ENCODE data around the gene DTNBP1. TPM values are rescaled to one million over a fixed set of nuclear protein-coding genes. Genes with fewer than 3 reads are reported as not detected.
"Not testable (repeated sequence)": the region's sequence is repeated elsewhere in the genome, so short reads cannot be mapped to it uniquely, and the experiment has no call there.

The DTNBP1 gene
- polyA plus RNA-seq, 1 donor from 2014 or later = 56.3 TPM

- no peak overlapping the region for H3K4me3 Mint-ChIP-seq
- H3K27me3 Mint-ChIP-seq = peaks cover 13% of the 10 kb centered on the region
- H3K4me1 Mint-ChIP-seq = peaks cover 0 to 2% (median 0%) of the 10 kb centered on the region in 3 donors
- H3K27ac Mint-ChIP-seq = peak overlapping the region in 1 of 3 donors; percentile 39
- H3K36me3 Mint-ChIP-seq = no peaks in the 10 kb centered on the region
- H3K9me3 Mint-ChIP-seq = peaks cover 0 to 4% (median 1%) of the 10 kb centered on the region in 3 donors
These were observed 15.0 kb upstream of the DTNBP1 start for GRCh38 chr6:15677822-15678221.

- Mint-ChIP-seq H3K4me1 (peaks cover 0 to 2% (median 0%) of the 10 kb centered on the region in 3 donors), H3K4me3 (no peak overlapping the region), H3K36me3 (no peaks in the 10 kb centered on the region), H3K27me3 (peaks cover 16% of the 10 kb centered on the region), H3K9me3 (peaks cover 0 to 4% (median 1%) of the 10 kb centered on the region in 3 donors), H3K27ac (no peak overlapping the region)
These were observed 12.8 kb upstream of the DTNBP1 start for GRCh38 chr6:15675536-15676220.

- Mint-ChIP-seq H3K4me1 (peaks cover 0 to 2% (median 0%) of the 10 kb centered on the region in 3 donors), H3K9me3 (peaks cover 0 to 4% (median 1%) of the 10 kb centered on the region in 3 donors), H3K27ac (no peak overlapping the region), H3K4me3 (no peak overlapping the region), H3K36me3 (no peaks in the 10 kb centered on the region), H3K27me3 (peaks cover 16% of the 10 kb centered on the region)
These were observed 12.0 kb upstream of the DTNBP1 start for GRCh38 chr6:15674690-15675386.

- Mint-ChIP-seq H3K27ac (no peak overlapping the region), H3K9me3 (peaks cover 0 to 4% (median 1%) of the 10 kb centered on the region in 3 donors), H3K4me3 (no peak overlapping the region), H3K27me3 (peaks cover 16% of the 10 kb centered on the region), H3K36me3 (no peaks in the 10 kb centered on the region), H3K4me1 (peaks cover 0 to 2% (median 0%) of the 10 kb centered on the region in 3 donors)
These were observed 10.8 kb upstream of the DTNBP1 start for GRCh38 chr6:15673666-15674065.

GRCh38 chr6:15672818-15673217, 10.0 kb upstream of the DTNBP1 start:
- Mint-ChIP-seq H3K27me3 (peaks cover 14% of the 10 kb centered on the region), H3K4me1 (peaks cover 0 to under 1% (median 0%) of the 10 kb centered on the region in 3 donors), H3K27ac (peak overlapping the region in 2 of 3 donors; percentile 39 to 59), H3K4me3 (peak overlapping the region in 1 of 4 donors; percentile 37), H3K36me3 (no peaks in the 10 kb centered on the region), H3K9me3 (peaks cover 0 to 2% (median 1%) of the 10 kb centered on the region in 3 donors)

- Mint-ChIP-seq H3K4me3 (no peak overlapping the region), H3K9me3 (no peaks in the 10 kb centered on the region), H3K4me1 (no peaks in the 10 kb centered on the region), H3K36me3 (no peaks in the 10 kb centered on the region), H3K27me3 (peaks cover 12% of the 10 kb centered on the region), H3K27ac (peak overlapping the region in 1 of 3 donors; percentile 39)
These were observed 9.5 kb upstream of the DTNBP1 start for GRCh38 chr6:15672291-15672690.

GRCh38 chr6:15668918-15669317, 6.1 kb upstream of the DTNBP1 start:
- H3K27me3 Mint-ChIP-seq = peaks cover 7% of the 10 kb centered on the region
- H3K27ac Mint-ChIP-seq = no peak overlapping the region
- peaks cover 0 to 4% (median under 1%) of the 10 kb centered on the region in 3 donors for H3K4me1 Mint-ChIP-seq
- H3K9me3 Mint-ChIP-seq = no peaks in the 10 kb centered on the region
- no peaks in the 10 kb centered on the region for H3K36me3 Mint-ChIP-seq
- H3K4me3 Mint-ChIP-seq = no peak overlapping the region

GRCh38 chr6:15666896-15667295, 4.1 kb upstream of the DTNBP1 start:
- peaks cover 4 to 12% (median 7%) of the 10 kb centered on the region in 3 donors for H3K4me1 Mint-ChIP-seq
- not testable (repeated sequence) for H3K9me3 Mint-ChIP-seq, H3K4me3 Mint-ChIP-seq, H3K36me3 Mint-ChIP-seq, H3K27ac Mint-ChIP-seq, H3K27me3 Mint-ChIP-seq

- Mint-ChIP-seq H3K4me3 (peak overlapping the region in 1 of 4 donors; percentile 70), H3K27me3 (peaks cover 3% of the 10 kb centered on the region), H3K27ac (peak overlapping the region in 1 of 3 donors; percentile 57), H3K4me1 (peaks cover 10 to 20% (median 17%) of the 10 kb centered on the region in 3 donors), H3K36me3 (no peaks in the 10 kb centered on the region), H3K9me3 (no peaks in the 10 kb centered on the region)
These were observed 2.4 kb upstream of the DTNBP1 start for GRCh38 chr6:15665237-15665636.

- peaks cover 1% of the 10 kb centered on the region for H3K36me3 Mint-ChIP-seq
- H3K4me3 Mint-ChIP-seq = peak overlapping the region; percentile 75 to 96 (median 86)
- H3K27ac Mint-ChIP-seq = peak overlapping the region; percentile 89 to 94 (median 91)
- H3K4me1 Mint-ChIP-seq = peaks cover 21 to 30% (median 28%) of the 10 kb centered on the region in 3 donors
- no peaks in the 10 kb centered on the region for H3K9me3 Mint-ChIP-seq
- H3K27me3 Mint-ChIP-seq = peaks cover 3% of the 10 kb centered on the region
These were observed 473 bp upstream of the DTNBP1 start for GRCh38 chr6:15663130-15663871.

GRCh38 chr6:15661853-15662325, 939 bp downstream of the DTNBP1 start:
- H3K27ac Mint-ChIP-seq = peak overlapping the region; percentile 89 to 94 (median 91)
- H3K27me3 Mint-ChIP-seq = peaks cover 3% of the 10 kb centered on the region
- peak overlapping the region; percentile 84 to 96 (median 90) for H3K4me3 Mint-ChIP-seq
- H3K36me3 Mint-ChIP-seq = peaks cover 1% of the 10 kb centered on the region
- peaks cover 34 to 42% (median 39%) of the 10 kb centered on the region in 3 donors for H3K4me1 Mint-ChIP-seq
- H3K9me3 Mint-ChIP-seq = no peaks in the 10 kb centered on the region

GRCh38 chr6:15659181-15659580, 3.6 kb downstream of the DTNBP1 start:
- Mint-ChIP-seq H3K27ac (peak overlapping the region in 2 of 3 donors; percentile 94 to 99), H3K4me3 (peak overlapping the region; percentile 42 to 91 (median 60)), H3K9me3 (no peaks in the 10 kb centered on the region), H3K36me3 (peaks cover 1% of the 10 kb centered on the region), H3K4me1 (peaks cover 43 to 53% (median 44%) of the 10 kb centered on the region in 3 donors), H3K27me3 (peaks cover 3% of the 10 kb centered on the region)

- Mint-ChIP-seq H3K36me3 (peaks cover 1% of the 10 kb centered on the region), H3K27me3 (no peaks in the 10 kb centered on the region), H3K4me1 (peaks cover 44 to 51% (median 48%) of the 10 kb centered on the region in 3 donors), H3K27ac (peak overlapping the region; percentile 85 to 99 (median 94)), H3K4me3 (peak overlapping the region; percentile 42 to 91 (median 60)), H3K9me3 (no peaks in the 10 kb centered on the region)
These were observed 4.6 kb downstream of the DTNBP1 start for GRCh38 chr6:15658181-15658744.

GRCh38 chr6:15657290-15657689, 5.5 kb downstream of the DTNBP1 start:
- Mint-ChIP-seq H3K4me3 (peak overlapping the region in 2 of 4 donors; percentile 56 to 91), H3K9me3 (no peaks in the 10 kb centered on the region), H3K27me3 (no peaks in the 10 kb centered on the region), H3K27ac (peak overlapping the region in 2 of 3 donors; percentile 82 to 99), H3K4me1 (peaks cover 44 to 57% (median 50%) of the 10 kb centered on the region in 3 donors), H3K36me3 (peaks cover 4% of the 10 kb centered on the region)

Measured in IgD-negative memory B cell (primary cell).